ENCODE results near the gene ECI1. TPM values are rescaled to one million over a fixed set of nuclear protein-coding genes. Genes with fewer than 3 reads are reported as not detected.

The ECI1 gene
- total RNA-seq, 2 donors from 2014 or later: 124 to 128 TPM

DNA sequence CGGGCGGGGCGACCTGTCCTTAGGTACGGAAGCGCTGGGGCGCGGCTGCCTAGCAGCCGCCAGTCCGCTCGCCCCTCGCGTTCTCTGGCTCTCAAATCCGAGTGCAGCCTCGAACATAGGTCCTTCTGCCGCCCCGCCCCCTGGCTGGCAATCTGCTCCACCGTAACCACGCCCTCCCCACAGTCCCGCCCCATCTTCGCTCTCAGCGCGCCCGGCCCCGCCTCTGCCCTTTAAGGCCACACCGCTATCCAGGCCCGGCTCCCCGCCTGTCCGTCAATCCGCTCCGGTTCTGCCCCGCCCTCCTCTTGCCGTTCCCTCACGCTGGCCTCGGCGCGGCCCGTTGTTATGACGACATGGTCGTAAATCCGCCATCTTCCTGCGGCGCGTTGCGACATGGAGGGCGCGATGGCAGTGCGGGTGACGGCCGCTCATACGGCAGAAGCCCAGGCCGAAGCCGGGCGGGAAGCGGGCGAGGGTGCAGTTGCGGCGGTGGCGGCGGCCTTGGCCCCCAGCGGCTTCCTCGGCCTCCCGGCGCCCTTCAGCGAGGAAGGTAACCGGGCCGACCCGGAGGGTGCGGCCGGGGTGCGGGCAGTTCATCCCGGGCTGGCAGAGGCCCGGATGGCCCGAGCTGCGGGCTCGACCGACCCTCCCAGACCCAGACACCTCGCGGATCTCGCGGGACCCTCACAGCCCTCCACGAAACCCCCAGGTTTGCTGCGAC is 28.0 kb downstream of the ECI1 start, which contains the start of gene E4F1:
E4F1 (plus strand) TSS at position 371 of the 721 bp plus-strand sequence; CDS start at position 394, 23 bp downstream.
- DNase-seq: peak; percentile 100
- intact Hi-C loops (cut with DNase I): no loop called here
- ATAC-seq: peak; percentile 99 to 100

DNA sequence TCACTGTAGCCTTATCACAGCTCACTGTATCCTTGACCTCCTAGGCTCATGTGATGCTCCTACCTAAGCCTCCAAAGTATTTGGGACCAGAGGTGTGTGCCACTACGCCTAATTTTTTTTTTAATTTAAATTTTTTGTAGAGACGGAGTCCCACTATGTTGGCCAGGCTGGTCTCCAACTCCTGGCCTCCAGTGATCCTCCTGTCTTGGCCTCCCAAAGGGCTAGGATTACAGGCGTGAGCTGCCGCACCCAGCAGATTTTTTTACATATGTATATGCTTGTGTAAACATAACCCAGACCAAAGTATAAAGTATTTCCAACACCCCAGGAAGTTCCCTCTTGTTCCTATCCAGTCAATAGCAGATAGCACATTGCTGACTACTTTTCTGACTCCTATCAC is 35.1 kb downstream of the ECI1 start:
- no peak for DNase-seq
- no peak for ATAC-seq
- intact Hi-C loops (cut with DNase I): no loop called here

DNA sequence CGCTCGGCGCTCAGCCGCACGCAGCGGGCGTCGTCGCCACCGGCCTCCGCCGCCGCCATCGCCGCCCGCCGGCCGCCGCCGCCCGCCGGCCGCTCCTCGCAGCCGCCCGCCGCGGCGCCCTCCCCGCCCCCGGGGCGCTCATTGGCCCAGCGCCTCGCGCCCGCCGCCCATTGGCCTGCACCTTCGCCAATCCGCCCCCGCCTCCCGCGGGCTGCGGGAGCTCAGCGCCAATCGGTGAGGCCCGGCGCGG is 36.7 kb downstream of the ECI1 start, which contains the start of gene PGP:
PGP (minus strand) TSS at position 122 of the 250 bp plus-strand sequence; CDS start at position 59, 63 bp downstream.
- DNase-seq (no peak), ATAC-seq (peak; percentile 91)
- intact Hi-C loops (cut with DNase I): loop anchor here in 1 of 2 donors (5.0 kb wide), 1 partner anchor 57 kb away; the partner anchor contains the start of gene TRAF7

DNA sequence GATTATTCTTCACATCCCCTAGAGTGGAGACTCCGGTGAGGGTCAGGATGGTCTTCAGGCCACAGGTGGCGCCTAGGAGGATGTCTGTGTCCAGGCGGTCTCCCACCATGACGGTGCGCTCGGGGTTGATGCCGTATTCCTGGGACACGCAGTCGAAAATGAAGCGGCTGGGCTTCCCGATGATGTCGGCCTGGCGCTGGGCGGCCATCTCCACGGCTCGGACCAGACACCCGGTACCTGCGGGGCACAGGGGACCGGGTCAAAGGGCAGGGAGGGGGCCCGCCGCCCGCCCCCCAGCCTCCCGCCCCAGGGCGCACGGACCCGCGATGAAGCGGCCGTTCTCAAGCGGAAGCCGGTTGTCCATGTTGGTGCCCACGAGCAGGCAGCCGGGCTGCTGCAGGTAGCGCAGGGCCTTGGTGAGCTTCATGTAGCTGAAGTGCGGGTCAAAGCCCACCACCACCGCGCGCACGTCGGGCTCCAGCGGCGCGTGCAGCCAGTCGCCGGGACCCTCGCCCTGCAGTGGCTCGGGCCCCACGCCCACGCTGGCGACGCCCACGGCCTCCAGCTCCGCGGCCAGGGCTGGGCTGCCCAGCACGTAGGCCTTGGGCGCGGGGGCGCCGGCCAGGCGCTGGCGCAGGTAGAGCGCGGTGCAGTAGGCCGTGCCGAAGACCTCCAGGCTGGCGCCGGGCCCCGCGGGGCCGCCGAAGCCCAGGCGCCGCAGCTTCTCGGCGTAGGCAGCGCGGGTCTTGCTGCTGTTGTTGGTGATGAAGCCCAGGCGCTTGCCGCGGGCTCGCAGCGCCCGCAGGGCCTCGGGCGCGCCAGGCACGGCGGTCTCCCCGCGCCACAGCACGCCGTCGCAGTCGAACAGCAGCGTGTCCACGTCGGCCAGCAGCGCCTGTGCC is 37.3 kb downstream of the ECI1 start:
- ATAC-seq (no peak), DNase-seq (no peak)
- intact Hi-C loops (cut with DNase I): loop anchor here in 1 of 2 donors (5.0 kb wide), 1 partner anchor 57 kb away; the partner anchor contains the start of gene TRAF7

DNA sequence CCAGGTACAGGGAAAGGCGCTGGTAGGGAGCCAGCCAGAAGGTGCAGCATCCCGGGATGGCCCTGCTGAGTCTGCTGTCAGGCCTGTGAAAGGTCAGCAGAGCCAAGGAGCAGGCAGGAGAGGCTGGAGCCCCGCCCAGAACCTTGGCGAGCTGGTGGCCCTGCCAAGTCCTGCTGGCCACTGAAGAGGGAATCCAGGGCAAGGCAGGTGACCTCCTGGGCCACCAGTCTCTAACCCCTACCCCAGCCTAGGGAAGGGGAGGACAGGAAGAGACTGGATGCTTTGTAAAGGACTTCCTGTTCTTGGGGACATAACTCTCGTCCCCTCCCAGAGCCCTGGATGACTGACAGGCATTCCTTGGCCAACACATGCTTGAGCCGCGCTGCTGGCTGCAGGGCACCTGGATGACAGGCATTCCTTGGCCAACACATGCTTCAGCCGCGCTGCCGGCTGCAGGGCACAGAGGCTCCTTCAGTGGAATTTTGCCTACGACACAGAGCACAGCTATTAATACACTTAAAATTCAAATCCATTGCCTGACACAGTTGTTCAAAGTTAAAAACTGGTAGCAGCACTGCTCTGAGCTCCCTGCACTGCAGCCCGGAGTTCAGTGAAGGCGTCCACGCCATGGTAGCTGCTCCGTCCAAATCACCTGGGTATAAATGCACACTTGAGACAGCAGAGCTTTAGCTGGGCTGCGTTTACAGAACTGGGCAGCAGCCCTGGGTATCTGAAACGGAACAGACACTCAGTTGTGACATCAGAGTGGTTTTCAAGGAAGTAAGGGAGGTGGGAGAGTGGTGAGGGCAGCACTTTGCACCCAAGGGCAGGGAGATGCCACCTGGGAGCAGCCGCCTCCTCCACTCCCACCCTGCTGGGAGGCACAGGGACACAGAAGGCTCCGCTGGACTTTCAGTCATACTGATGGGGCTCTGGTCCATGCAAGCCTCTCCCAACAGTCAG is 38.7 kb downstream of the ECI1 start:
- ATAC-seq: no peak
- intact Hi-C loops (cut with DNase I): loop anchor here in 1 of 2 donors (5.0 kb wide), 1 partner anchor 55 kb away; the partner anchor contains the start of gene TRAF7
- DNase-seq: no peak

DNA sequence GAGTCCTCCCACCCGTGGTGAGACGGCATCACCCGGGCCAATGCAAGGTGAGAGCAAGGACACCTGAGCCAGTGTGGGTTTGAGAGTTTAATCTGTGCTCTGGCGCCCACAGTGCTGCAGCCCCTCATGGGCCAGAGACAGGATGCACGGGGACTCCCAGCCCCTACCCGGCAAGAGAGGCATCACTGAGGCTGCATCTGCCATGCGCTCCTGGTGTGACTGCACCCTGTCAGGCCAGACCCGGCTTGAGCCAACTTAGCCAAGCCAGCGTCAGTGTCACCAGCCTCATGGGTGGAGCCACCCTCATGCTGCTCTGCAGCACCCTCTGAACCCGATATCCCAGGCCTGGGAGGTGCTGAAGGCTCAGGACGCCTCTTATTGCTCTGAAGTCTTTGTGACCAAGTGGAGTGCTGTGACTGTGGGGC is 39.5 kb downstream of the ECI1 start:
- DNase-seq: no peak
- no peak for ATAC-seq
- intact Hi-C loops (cut with DNase I): loop anchor here in 1 of 2 donors (5.0 kb wide), 1 partner anchor 55 kb away; the partner anchor contains the start of gene TRAF7

DNA sequence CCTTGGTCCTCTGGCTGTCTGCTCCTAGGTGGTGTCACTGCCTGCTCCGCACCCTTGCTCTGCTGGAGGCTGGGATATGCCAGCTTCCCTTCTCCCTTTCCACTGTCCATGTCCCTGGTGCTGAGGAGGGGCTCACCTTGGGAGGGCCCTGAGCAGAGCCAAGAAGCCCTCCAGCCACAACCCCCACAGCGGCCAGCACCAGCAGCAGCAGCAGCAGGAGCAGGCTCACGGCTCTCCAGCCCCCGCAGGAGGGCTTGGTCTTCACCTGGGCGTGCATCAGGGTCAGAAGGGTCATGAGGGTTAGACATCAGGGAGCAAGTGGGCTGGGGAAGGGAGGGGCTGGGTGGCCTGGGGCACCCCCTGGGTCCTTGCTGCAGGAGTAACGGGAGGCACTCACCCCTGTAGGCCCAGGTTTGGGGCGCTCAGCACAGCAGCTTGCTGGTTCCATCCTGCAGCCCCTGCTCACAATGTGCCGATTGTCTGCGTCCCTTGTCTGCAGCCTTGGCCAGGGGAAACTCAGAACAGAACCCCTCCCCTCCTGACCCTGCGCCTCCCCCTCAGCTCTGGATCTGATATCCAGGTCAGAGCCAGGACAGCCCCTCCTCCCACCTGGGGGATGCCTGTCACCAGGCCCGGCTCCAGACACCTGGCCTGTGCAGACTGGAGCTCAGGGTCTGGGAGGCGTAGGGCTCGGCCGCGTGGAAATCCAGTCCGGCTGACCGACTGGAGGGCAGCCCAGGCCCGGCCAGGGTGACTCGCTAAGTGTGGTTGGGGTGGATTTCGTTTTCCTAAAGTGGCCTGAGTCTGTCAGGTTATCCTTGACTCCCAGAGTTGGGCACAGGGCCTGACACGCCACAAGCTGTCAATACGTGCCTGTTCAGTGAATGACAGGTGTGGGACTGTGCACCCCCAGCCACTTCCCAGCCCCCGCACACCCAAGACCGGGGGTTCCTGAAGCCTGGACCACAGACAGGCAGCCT is 40.7 kb downstream of the ECI1 start, which contains the start of gene BRICD5:
BRICD5 (minus strand) TSS at position 478 of the 980 bp plus-strand sequence; CDS start at position 448, 30 bp downstream.
- intact Hi-C loops (cut with DNase I): loop anchor here in 1 of 2 donors (5.0 kb wide), 1 partner anchor 53 kb away; the partner anchor contains the start of gene TRAF7
- no peak for ATAC-seq
- no peak for DNase-seq

DNA sequence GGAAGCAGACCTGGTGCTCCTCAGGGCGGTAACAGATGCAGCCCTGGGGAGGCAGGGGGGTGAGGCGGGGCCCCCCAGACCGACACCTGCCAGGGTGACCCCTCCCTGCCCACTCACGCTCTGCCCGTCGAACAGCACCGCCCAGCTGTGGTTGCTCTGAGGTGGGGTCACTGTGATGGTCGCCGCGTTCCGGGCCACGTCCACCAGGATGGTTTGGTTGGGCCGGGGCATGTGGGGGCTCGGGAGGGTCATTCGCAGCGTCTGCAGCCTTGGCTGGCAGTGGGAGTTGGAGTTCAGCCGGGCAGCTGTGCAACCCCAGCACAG is 41.4 kb downstream of the ECI1 start:
- intact Hi-C loops (cut with DNase I): loop anchor here in 1 of 2 donors (5.0 kb wide), 1 partner anchor 53 kb away; the partner anchor contains the start of gene TRAF7
- DNase-seq (no peak), ATAC-seq (no peak)

DNA sequence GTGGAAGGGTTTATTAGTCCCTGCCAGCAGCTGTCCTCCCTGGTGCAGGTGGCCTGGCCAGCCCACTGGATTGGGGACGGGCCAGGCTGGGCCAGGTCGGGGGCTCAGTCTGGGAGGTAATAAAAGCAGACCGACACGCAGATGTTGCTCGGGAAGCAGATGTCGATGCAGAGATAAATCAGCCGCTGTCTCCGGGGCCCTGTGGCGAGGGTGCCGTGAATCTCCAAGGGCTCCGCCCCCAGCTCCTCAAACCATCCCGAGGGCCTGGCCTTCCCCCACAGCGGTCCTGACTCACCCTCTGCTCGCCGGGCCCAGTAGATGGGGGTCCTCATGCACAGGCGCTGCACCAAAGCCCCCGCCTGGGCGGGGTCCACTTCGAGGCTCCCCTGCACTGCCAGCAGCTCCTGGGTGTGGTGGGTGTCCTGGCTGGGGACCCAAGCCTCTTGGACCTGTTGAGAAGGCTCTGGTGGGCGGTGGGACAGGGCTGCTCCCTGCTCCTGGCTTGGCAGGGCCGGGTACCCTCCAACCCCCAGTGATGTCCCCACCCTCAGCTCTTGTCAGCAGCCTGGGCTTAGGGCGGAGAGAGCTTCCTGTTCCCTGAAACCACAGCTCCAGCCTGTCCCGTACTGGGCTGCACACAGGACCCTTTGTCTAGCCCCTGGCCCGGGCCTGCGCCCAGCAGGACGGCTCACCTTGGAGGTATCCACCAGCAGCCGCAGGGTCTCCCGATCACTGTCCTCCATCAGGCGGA is 42.0 kb downstream of the ECI1 start:
- ATAC-seq (no peak), DNase-seq (no peak)
- intact Hi-C loops (cut with DNase I): loop anchor here in 1 of 2 donors (5.0 kb wide), 1 partner anchor 52 kb away; the partner anchor contains the start of gene TRAF7

DNA sequence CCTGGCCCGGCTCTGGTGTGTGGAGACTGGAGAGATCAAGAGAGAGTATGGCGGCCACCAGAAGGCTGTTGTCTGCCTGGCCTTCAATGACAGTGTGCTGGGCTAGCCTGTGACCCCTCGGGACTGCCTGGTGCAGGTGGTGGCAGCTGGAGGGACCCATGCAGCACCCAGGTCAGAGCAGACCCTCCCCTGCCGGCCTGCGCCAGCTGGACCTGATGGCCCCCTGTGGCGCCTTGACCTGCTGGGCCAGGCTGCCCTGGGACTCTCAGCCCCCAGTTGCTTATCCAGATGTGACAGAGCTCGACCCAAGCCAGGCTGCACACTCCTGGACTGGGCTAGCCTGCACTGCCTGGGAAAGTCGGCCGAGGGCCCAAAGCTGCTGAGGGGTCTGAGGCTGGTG is 42.6 kb downstream of the ECI1 start:
- ATAC-seq: no peak
- DNase-seq: no peak
- intact Hi-C loops (cut with DNase I): no loop called here

DNA sequence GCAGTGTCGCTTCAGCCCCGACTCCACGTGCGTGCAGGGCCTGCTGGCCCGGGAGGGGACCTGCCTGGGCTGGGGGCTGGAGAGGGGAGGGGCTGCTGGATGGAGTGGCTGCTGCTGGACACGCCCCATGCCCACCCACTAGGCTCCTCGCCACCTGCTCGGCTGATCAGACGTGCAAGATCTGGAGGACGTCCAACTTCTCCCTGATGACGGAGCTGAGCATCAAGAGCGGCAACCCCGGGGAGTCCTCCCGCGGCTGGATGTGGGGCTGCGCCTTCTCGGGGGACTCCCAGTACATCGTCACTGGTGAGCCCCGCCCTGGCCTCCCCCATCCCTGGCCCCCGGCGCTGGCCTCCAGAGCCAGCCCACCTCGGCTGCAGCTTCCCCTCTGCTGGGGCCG is 43.1 kb downstream of the ECI1 start:
- ATAC-seq (no peak), DNase-seq (no peak)
- intact Hi-C loops (cut with DNase I): no loop called here

DNA sequence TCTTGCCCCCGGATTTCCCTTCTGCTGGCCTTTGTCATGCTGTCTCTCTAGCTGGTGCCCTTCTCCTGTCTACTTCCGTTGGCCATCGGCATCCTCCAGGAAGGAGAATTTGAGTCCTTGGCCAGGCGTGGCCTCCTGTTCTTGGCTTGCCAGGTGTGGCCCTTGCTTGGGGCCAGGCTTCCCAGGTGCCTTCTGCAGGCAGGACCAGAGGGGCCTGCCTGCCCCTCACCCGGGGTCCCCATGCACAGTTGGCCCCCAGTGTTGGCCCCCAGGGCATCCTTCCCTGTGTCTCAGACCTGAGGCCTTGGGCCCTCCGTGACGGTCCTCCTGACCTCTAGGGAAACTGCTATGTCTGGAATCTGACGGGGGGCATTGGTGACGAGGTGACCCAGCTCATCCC is 43.5 kb downstream of the ECI1 start:
- DNase-seq (no peak), ATAC-seq (no peak)
- intact Hi-C loops (cut with DNase I): no loop called here

DNA sequence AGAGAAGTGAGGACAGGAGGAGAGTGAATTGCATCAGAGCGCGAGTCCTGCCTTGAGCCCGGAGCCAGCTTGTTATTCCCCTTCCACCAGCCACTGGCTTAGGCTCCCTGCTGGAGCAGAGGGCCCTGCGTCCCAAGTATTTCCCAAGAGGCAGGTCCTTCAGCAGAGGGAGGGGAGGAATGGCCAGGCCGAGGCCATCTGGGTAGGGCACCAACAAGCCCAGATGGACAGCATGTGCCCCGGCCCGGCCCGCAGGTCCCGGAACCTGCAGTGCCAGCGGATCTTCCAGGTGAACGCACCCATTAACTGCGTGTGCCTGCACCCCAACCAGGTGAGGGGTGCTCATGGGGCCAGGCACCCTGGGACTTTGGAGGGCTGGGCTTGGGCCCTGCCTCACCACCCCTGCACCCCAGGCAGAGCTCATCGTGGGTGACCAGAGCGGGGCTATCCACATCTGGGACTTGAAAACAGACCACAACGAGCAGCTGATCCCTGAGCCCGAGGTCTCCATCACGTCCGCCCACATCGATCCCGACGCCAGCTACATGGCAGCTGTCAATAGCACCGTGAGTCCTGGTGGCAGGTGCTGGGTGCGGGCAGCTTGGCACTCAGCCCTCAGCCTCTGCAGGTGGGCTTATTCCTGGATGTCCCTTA is 44.5 kb downstream of the ECI1 start:
- DNase-seq (no peak), ATAC-seq (peak in 1 of 2 donors; percentile 4)
- intact Hi-C loops (cut with DNase I): no loop called here

DNA sequence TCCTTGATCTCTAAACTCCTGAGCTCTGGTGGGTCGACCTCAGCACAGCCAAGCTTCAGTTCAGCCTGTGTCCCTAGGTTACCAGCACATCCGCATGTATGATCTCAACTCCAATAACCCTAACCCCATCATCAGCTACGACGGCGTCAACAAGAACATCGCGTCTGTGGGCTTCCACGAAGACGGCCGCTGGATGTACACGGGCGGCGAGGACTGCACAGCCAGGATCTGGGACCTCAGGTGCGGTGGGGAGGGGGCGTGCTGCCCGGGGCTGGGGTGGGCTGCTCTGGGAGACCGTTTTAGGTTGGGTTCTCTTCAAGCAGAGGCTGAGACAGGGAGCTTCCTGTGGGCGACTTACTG is 45.0 kb downstream of the ECI1 start:
- ATAC-seq (no peak), DNase-seq (no peak)
- intact Hi-C loops (cut with DNase I): no loop called here

DNA sequence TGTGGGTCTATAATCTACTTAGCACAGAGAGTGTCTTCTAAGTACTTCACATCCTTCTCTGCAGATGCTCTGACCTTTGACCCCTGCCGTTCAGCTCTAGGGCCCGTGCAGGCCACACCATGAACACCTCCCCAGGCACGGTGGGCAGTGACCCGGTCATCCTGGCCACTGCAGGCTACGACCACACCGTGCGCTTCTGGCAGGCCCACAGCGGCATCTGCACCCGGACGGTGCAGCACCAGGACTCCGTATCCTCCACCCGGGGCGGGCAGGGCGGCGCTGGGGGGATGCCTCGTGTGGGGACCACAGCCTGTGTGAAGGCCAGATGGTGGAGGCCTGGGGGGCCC is 45.4 kb downstream of the ECI1 start:
- DNase-seq (no peak), ATAC-seq (peak; percentile 7 to 22)
- intact Hi-C loops (cut with DNase I): no loop called here

DNA sequence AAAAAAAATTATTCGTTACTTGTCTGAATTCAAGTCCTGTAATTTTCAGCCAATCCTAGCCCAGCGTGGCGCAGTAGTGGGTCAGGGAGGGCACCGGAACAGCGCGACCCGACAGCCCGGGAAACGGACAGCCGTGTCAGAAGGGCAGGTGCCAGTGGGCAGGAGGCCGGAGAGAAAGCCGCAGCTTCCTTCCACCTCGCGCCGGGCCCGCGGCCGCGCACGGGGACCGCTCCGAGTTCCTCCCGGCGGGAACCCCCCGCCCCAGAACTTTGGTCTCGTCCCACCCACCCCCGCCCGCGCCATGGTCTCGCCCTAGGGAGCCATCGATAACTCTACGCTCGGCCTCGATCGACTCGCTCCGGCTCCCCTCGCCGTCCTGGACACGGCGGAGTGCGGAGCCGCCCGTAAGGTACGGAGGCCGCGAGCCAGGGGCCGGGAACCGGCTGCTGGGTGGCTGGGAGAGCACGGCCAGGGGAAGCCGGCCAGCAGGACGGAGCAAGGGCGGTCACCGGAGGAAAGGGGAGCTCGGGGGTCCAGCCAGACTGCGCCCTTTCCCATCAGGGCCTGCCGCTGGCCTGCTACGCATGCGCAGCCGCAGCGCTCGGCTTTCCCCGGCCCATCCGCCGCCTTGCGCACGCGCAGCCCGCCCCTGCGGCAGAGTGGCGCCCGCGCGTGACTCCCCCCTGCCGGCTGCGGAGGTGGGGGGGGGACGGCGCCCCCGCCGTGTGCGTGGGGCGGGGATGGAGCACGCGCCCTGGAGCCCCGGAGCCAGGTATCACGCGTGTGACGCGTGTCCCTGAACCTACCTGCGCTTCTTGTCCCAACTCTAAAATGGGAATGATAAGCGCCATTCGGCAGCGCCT is 46.1 kb downstream of the ECI1 start, which contains the start of gene MLST8:
MLST8 (plus strand) TSS at position 351 of the 863 bp plus-strand sequence. CDS start 632 bp downstream, outside the sequence.
- intact Hi-C loops (cut with DNase I): no loop called here
- ATAC-seq (peak; percentile 86), DNase-seq (peak; percentile 90)
